GM19438 (cell line): Measurements from ENCODE around the gene MYO5A.
"Not testable (repeated sequence)": the region's sequence is repeated elsewhere in the genome, so short reads cannot be mapped to it uniquely, and the experiment has no call there.

Experiments used
- ATAC-seq: cut with Tn5 transposase; IDR thresholded peaks from one replicate; pipeline ENCODE4 v1.9.1; 2021; ENCODE audit warnings: low read depth; ENCODE audit not compliant: unreplicated experiment

The MYO5A gene

GRCh38 chr15:52427804-52428203, 100.9 kb downstream of the MYO5A start:
- ATAC-seq, result no peak

GRCh38 chr15:52424856-52425431, 103.7 kb downstream of the MYO5A start:
- ATAC-seq, result no peak

- no peak for ATAC-seq
Observed at GRCh38 chr15:52423852-52424251, 104.8 kb downstream of the MYO5A start.

- ATAC-seq, result no peak
Observed at GRCh38 chr15:52422001-52422400, 106.7 kb downstream of the MYO5A start.

GRCh38 chr15:52421029-52421428, 107.7 kb downstream of the MYO5A start:
- ATAC-seq, result no peak

GRCh38 chr15:52419494-52419893, 109.2 kb downstream of the MYO5A start:
- ATAC-seq, result no peak

- ATAC-seq, result no peak
Observed at GRCh38 chr15:52417957-52418356, 110.7 kb downstream of the MYO5A start.

- no peak for ATAC-seq
Observed at GRCh38 chr15:52417521-52417920, 111.2 kb downstream of the MYO5A start.

- not testable (repeated sequence) for ATAC-seq
Observed at GRCh38 chr15:52416566-52416965, 112.1 kb downstream of the MYO5A start.

- ATAC-seq, result no peak
Observed at GRCh38 chr15:52415628-52416027, 113.1 kb downstream of the MYO5A start.

- no peak for ATAC-seq
Observed at GRCh38 chr15:52414936-52415335, 113.7 kb downstream of the MYO5A start.

GRCh38 chr15:52408823-52409222, 119.9 kb downstream of the MYO5A start:
- ATAC-seq, result no peak

- ATAC-seq, result no peak
Observed at GRCh38 chr15:52407374-52407773, 121.3 kb downstream of the MYO5A start.

- no peak for ATAC-seq
Observed at GRCh38 chr15:52406601-52407000, 122.1 kb downstream of the MYO5A start.

GRCh38 chr15:52405856-52406255, 122.8 kb downstream of the MYO5A start:
- ATAC-seq, result no peak

- no peak for ATAC-seq
Observed at GRCh38 chr15:52397118-52397517, 131.6 kb downstream of the MYO5A start.

GRCh38 chr15:52394118-52394517, 134.6 kb downstream of the MYO5A start:
- no peak for ATAC-seq

GRCh38 chr15:52392008-52392687, 136.5 kb downstream of the MYO5A start:
- ATAC-seq, result no peak

GRCh38 chr15:52391069-52391468, 137.6 kb downstream of the MYO5A start:
- no peak for ATAC-seq

GRCh38 chr15:52385670-52386069, 143.0 kb downstream of the MYO5A start:
- ATAC-seq, result no peak

- ATAC-seq, result no peak
Observed at GRCh38 chr15:52383100-52383588, 145.5 kb downstream of the MYO5A start.

- ATAC-seq, result no peak
Observed at GRCh38 chr15:52382647-52383046, 146.0 kb downstream of the MYO5A start.
